ENCODE measurements around the gene OR6C2. TPM values are rescaled to one million over a fixed set of nuclear protein-coding genes. Genes with fewer than 3 reads are reported as not detected.
"Not testable (repeated sequence)": the region's sequence is repeated elsewhere in the genome, so short reads cannot be mapped to it uniquely, and the experiment has no call there.

The OR6C2 gene
- total RNA-seq, 1 experiment from 2014 or later = not detected

DNA sequence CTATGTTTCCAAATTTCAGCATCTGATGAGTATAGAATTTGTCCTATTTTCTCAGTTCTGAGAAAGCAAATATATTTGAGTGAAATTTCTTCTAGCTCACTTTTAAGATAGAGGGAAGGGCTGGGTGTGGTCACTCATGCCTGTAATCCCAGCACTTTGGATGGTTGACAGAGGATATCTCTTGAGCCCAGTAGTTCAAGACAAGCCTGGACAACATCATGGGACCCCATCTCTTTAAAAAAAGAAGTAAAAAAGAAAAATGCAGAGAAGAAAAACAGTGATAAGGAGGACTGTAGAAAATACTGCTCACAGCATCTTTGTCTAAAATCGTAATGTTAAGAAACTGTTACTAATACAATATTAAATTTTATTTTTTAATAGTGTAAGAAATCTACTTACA is 28.4 kb downstream of the OR6C2 start:
- Mint-ChIP-seq H3K27me3 (ENCODE audit: unreplicated experiment) (no peaks in the 10 kb centered on the region), H3K36me3 (ENCODE audit: insufficient read depth, unreplicated experiment) (no peaks in the 10 kb centered on the region), H3K4me3 (ENCODE audit: low read depth, unreplicated experiment) (no peak overlapping the region), H3K4me1 (ENCODE audit: low read depth, unreplicated experiment) (no peaks in the 10 kb centered on the region), H3K27ac (ENCODE audit: unreplicated experiment) (no peak overlapping the region), H3K9me3 (ENCODE audit: low read depth, unreplicated experiment) (no peaks in the 10 kb centered on the region)
- BruUV-seq (replicated peaks) = no TSS peak
- intact Hi-C loops (cut with micrococcal nuclease; ENCODE audit: unreplicated experiment) = no loop called here
- TF ChIP-seq, protein P1, sequence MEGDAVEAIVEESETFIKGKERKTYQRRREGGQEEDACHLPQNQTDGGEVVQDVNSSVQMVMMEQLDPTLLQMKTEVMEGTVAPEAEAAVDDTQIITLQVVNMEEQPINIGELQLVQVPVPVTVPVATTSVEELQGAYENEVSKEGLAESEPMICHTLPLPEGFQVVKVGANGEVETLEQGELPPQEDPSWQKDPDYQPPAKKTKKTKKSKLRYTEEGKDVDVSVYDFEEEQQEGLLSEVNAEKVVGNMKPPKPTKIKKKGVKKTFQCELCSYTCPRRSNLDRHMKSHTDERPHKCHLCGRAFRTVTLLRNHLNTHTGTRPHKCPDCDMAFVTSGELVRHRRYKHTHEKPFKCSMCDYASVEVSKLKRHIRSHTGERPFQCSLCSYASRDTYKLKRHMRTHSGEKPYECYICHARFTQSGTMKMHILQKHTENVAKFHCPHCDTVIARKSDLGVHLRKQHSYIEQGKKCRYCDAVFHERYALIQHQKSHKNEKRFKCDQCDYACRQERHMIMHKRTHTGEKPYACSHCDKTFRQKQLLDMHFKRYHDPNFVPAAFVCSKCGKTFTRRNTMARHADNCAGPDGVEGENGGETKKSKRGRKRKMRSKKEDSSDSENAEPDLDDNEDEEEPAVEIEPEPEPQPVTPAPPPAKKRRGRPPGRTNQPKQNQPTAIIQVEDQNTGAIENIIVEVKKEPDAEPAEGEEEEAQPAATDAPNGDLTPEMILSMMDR (IDR thresholded peaks at IDR 0.05; ENCODE audit: unreplicated experiment) = no peak
- DNase-seq = no peak
- CTCF ChIA-PET = interaction anchor here (1.2 kb wide), 1 partner anchor 9 kb away, joined by 3 read pairs; no protein-coding TSS in a partner anchor

DNA sequence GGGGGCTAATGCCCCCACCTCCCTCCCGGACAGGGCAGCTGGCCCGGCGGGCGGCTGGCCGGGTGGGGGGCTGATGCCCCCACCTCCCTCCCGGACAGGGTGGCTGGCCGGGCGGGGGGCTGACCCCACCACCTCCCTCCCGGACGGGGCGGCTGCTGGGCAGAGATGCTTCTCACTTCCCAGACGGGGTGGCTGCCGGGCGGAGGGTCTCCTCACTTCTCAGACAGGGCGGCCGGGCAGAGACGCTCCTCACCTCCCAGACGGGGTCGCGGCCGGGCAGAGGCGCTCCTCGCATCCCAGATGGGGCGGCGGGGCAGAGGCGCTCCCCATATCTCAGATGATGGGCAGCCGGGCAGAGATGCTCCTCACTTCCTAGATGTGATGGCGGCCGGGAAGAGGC is 35.3 kb downstream of the OR6C2 start:
- DNase-seq; BruUV-seq (replicated peaks); H3K4me3 Mint-ChIP-seq (ENCODE audit: low read depth, unreplicated experiment); H3K9me3 Mint-ChIP-seq (ENCODE audit: low read depth, unreplicated experiment); intact Hi-C loops (cut with micrococcal nuclease; ENCODE audit: unreplicated experiment); H3K4me1 Mint-ChIP-seq (ENCODE audit: low read depth, unreplicated experiment); H3K27ac Mint-ChIP-seq (ENCODE audit: unreplicated experiment); CTCF ChIA-PET; H3K27me3 Mint-ChIP-seq (ENCODE audit: unreplicated experiment); H3K36me3 Mint-ChIP-seq (ENCODE audit: insufficient read depth, unreplicated experiment): not testable (repeated sequence)

DNA sequence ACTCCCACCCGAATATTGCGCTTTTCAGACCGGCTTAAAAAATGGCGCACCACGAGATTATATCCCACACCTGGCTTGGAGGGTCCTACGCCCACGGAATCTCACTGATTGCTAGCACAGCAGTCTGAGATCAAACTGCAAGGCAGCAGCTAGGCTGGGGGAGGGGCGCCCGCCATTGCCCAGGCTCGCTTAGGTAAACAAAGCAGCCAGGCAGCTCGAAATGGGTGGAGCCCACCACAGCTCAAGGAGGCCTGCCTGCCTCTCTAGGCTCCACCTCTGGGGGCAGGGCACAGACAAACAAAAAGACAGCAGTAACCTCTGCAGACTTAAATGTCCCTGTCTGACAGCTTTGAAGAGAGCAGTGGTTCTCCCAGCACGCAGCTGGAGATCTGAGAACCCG is 40.4 kb downstream of the OR6C2 start:
- BruUV-seq (replicated peaks); DNase-seq; H3K36me3 Mint-ChIP-seq (ENCODE audit: insufficient read depth, unreplicated experiment); H3K27ac Mint-ChIP-seq (ENCODE audit: unreplicated experiment); intact Hi-C loops (cut with micrococcal nuclease; ENCODE audit: unreplicated experiment); H3K9me3 Mint-ChIP-seq (ENCODE audit: low read depth, unreplicated experiment); H3K4me3 Mint-ChIP-seq (ENCODE audit: low read depth, unreplicated experiment); H3K4me1 Mint-ChIP-seq (ENCODE audit: low read depth, unreplicated experiment); H3K27me3 Mint-ChIP-seq (ENCODE audit: unreplicated experiment); CTCF ChIA-PET: not testable (repeated sequence)

DNA sequence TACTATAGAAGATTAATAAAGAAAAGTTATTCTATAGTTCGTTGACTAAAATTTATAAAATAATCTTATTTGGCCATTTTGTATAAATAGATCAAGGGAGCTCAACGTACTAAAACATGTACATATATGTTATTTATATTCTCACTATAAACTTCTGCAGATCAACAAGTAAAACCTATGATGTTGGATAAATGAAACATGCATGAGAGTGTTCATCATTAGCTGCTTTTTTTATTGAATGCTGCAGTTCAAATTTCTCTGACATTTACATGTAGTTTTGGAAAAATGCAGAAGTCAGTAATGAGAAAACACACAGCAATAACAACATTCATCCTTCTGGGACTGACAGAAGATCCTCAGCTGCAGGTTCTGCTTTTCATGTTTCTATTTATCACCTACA is 48.2 kb downstream of the OR6C2 start, which contains the start of gene OR6C68:
Gene OR6C68 (plus strand): TSS at position 301 of the 400 bp plus-strand sequence. CDS start 0 bp downstream, at position 301.
- no peaks in the 10 kb centered on the region for H3K4me1 Mint-ChIP-seq (ENCODE audit: low read depth, unreplicated experiment)
- no peaks in the 10 kb centered on the region for H3K36me3 Mint-ChIP-seq (ENCODE audit: insufficient read depth, unreplicated experiment)
- CTCF ChIA-PET = no interaction called here

DNA sequence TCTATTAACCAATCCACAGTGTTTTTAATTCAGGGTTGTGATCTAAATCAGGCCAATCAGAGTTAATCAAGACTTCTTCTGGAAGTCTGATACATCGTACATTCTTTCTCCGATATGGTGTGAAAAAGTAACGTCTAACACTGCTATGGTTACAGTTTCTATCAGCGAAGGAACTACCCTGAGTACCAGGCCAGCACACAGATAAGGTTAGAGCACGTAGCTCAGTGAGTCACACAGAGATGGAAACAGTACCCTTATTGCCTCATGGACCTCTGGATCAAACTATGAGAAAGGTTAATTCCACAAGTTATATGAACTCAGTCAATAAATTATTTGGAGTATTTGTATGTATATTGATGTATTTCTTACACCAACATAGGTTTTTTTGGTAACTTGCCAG is 51.6 kb downstream of the OR6C2 start:
- TF ChIP-seq, protein P1 (IDR thresholded peaks at IDR 0.05; ENCODE audit: unreplicated experiment) = no peak
- H3K4me3 Mint-ChIP-seq (ENCODE audit: low read depth, unreplicated experiment) = no peak overlapping the region
- CTCF ChIA-PET = interaction anchor here (0.6 kb wide), 1 partner anchor 286 kb away, joined by 3 read pairs; no protein-coding TSS in a partner anchor
- DNase-seq = no peak
- H3K27ac Mint-ChIP-seq (ENCODE audit: unreplicated experiment) = no peak overlapping the region
- no peaks in the 10 kb centered on the region for H3K4me1 Mint-ChIP-seq (ENCODE audit: low read depth, unreplicated experiment)
- H3K27me3 Mint-ChIP-seq (ENCODE audit: unreplicated experiment) = no peaks in the 10 kb centered on the region
- intact Hi-C loops (cut with micrococcal nuclease; ENCODE audit: unreplicated experiment) = no loop called here
- no peaks in the 10 kb centered on the region for H3K36me3 Mint-ChIP-seq (ENCODE audit: insufficient read depth, unreplicated experiment)
- no peaks in the 10 kb centered on the region for H3K9me3 Mint-ChIP-seq (ENCODE audit: low read depth, unreplicated experiment)
- no TSS peak for BruUV-seq (replicated peaks)

More for the DNA sequence above, 48.2 kb downstream of the OR6C2 start, which contains the start of gene OR6C68:
- DNase-seq = no peak
- no peaks in the 10 kb centered on the region for H3K27me3 Mint-ChIP-seq (ENCODE audit: unreplicated experiment)
- H3K9me3 Mint-ChIP-seq (ENCODE audit: low read depth, unreplicated experiment) = no peaks in the 10 kb centered on the region
- no peak within 1 kb of the TSS for H3K27ac Mint-ChIP-seq (ENCODE audit: unreplicated experiment)
- intact Hi-C loops (cut with micrococcal nuclease; ENCODE audit: unreplicated experiment) = no loop called here
- BruUV-seq (replicated peaks) = no TSS peak
- no peak within 1 kb of the TSS for H3K4me3 Mint-ChIP-seq (ENCODE audit: low read depth, unreplicated experiment)
- TF ChIP-seq, protein P1 (IDR thresholded peaks at IDR 0.05; ENCODE audit: unreplicated experiment) = no peak
